Inflammatory macrophage treated with lipopolysaccharide for 1 hour (primary cell): ENCODE results near the gene ENSA.
A peak's percentile ranks its signal among the peaks of the same experiment; 100 is the strongest.
"Not testable (repeated sequence)": the region's sequence is repeated elsewhere in the genome, so short reads cannot be mapped to it uniquely, and the experiment has no call there.

Source experiments
- DNase-seq, 2 donors: peaks; one replicate each; pipeline ENCODE4 v3.0.0-alpha.2; 2020 to 2022

Gene ENSA

GRCh38 chr1:150579945-150580642 is 49.3 kb downstream of the ENSA start:
- DNase-seq = no peak

- DNase-seq = peak; percentile 95 to 97
These were observed 50.1 kb downstream of the ENSA start, which contains the start of gene MCL1 for GRCh38 chr1:150579110-150579944. Gene MCL1 (minus strand): TSS chr1:150579610. CDS start chr1:150579530, 80 bp downstream.

- peak; percentile 95 to 97 for DNase-seq
These were observed 50.9 kb downstream of the ENSA start for GRCh38 chr1:150578272-150579109.

GRCh38 chr1:150577557-150578271 is 51.7 kb downstream of the ENSA start:
- DNase-seq = peak in 1 of 2 donors; percentile 48

- DNase-seq = peak in 1 of 2 donors; percentile 34
These were observed 52.4 kb downstream of the ENSA start for GRCh38 chr1:150576794-150577556.

GRCh38 chr1:150576367-150576711 is 53.1 kb downstream of the ENSA start:
- no peak for DNase-seq

- DNase-seq = peak in 1 of 2 donors; percentile 49
These were observed 53.7 kb downstream of the ENSA start for GRCh38 chr1:150575518-150576366.

- DNase-seq = peak in 1 of 2 donors; percentile 16
These were observed 54.3 kb downstream of the ENSA start for GRCh38 chr1:150575072-150575489.

- DNase-seq = no peak
These were observed 54.9 kb downstream of the ENSA start for GRCh38 chr1:150574260-150575071.

- not testable (repeated sequence) for DNase-seq
These were observed 55.8 kb downstream of the ENSA start for GRCh38 chr1:150573648-150574071.

GRCh38 chr1:150572918-150573647 is 56.3 kb downstream of the ENSA start:
- no peak for DNase-seq
